Activated T-cell treated with anti-CD3 and anti-CD28 coated beads, Interleukin-2, amount 50 U/mL, for 72 hours (primary cell): ENCODE results near the gene P2RX4. TPM values are rescaled to one million over a fixed set of nuclear protein-coding genes. Genes with fewer than 3 reads are reported as not detected.
"Not testable (repeated sequence)": the region's sequence is repeated elsewhere in the genome, so short reads cannot be mapped to it uniquely, and the experiment has no call there.

Source experiments
- ATAC-seq, 2 donors: fragments of 150-1000 bp; cut with Tn5 transposase; replicated peaks in 1 of 2; 2 replicates each; pipeline ENCODE4 v1.10.0; 2021; ENCODE audit warnings: moderate library complexity in 2 of 2, mild to moderate bottlenecking in 1 of 2
- DNase-seq, 2 donors: peaks; one replicate each; pipeline ENCODE4 v3.0.0; 2021 to 2022; ENCODE audit warnings: mixed read lengths in 1 of 2
- H3K27ac Mint-ChIP-seq: one replicate; pipeline ENCODE4 v1.8.0; 2022; ENCODE audit warnings: mild to moderate bottlenecking, moderate library complexity, mixed read lengths
- H3K27me3 Mint-ChIP-seq: one replicate; pipeline ENCODE4 v1.8.0; 2022; ENCODE audit warnings: low read depth, mixed read lengths
- H3K36me3 Mint-ChIP-seq, 2 donors: one replicate each; pipeline ENCODE4 v1.8.0; 2022; ENCODE audit warnings: mixed read lengths in 2 of 2, mild to moderate bottlenecking in 1 of 2; ENCODE audit not compliant: insufficient read depth in 2 of 2
- H3K4me1 Mint-ChIP-seq: one replicate; pipeline ENCODE4 v1.8.0; 2022; ENCODE audit warnings: low read depth, mixed read lengths
- H3K4me3 Mint-ChIP-seq, 2 donors: one replicate each; pipeline ENCODE4 v1.8.0; 2022; ENCODE audit warnings: mild to moderate bottlenecking in 2 of 2, mixed read lengths in 2 of 2, moderate library complexity in 2 of 2
- H3K9me3 Mint-ChIP-seq, 2 donors: one replicate each; pipeline ENCODE4 v1.8.0; 2022; ENCODE audit warnings: mixed read lengths in 2 of 2
- total RNA-seq, 2 donors: library from RNA; stranded (reverse); gene quantifications; one replicate each; pipeline ENCODE4 v1.2.3, GENCODE V29; 2022

The P2RX4 gene
- 10 to 100 TPM; 29.7 to 35.1 TPM for total RNA-seq

GRCh38 chr12:121209624-121210572 is at the start of gene P2RX4:
TSS of gene P2RX4 (plus strand) at chr12:121210129. CDS start at chr12:121210165, 36 bp downstream.
- Mint-ChIP-seq H3K4me1 (peaks cover 24% of the 10 kb centered on the region), H3K9me3 (no peaks in the 10 kb centered on the region), H3K27me3 (no peaks in the 10 kb centered on the region), H3K27ac (peak within 1 kb of the TSS; percentile 85), H3K36me3 (no peaks in the 10 kb centered on the region), H3K4me3 (peak within 1 kb of the TSS; percentile 88 to 92)
- DNase-seq: peak; percentile 93 to 94
- peak; percentile 85 to 91 for ATAC-seq

- no peaks in the 10 kb centered on the region for H3K27me3 Mint-ChIP-seq
- ATAC-seq: no peak
- H3K4me1 Mint-ChIP-seq: no peaks in the 10 kb centered on the region
- H3K27ac Mint-ChIP-seq: no peak overlapping the region
- no peak overlapping the region for H3K4me3 Mint-ChIP-seq
- peaks cover 10 to 24% of the 10 kb centered on the region in 2 donors for H3K36me3 Mint-ChIP-seq
- peaks cover 4 to 9% of the 10 kb centered on the region in 2 donors for H3K9me3 Mint-ChIP-seq
- DNase-seq: no peak
Observed at GRCh38 chr12:121162384-121162783, 47.5 kb upstream of the P2RX4 start.

GRCh38 chr12:121162985-121163384 is 46.9 kb upstream of the P2RX4 start:
- DNase-seq (no peak), ATAC-seq (no peak)
- Mint-ChIP-seq H3K9me3 (peaks cover 3 to 7% of the 10 kb centered on the region in 2 donors), H3K4me1 (no peaks in the 10 kb centered on the region), H3K27me3 (no peaks in the 10 kb centered on the region), H3K27ac (no peak overlapping the region), H3K36me3 (peaks cover 8 to 20% of the 10 kb centered on the region in 2 donors), H3K4me3 (no peak overlapping the region)

GRCh38 chr12:121164839-121165238 is 45.1 kb upstream of the P2RX4 start:
- H3K9me3 Mint-ChIP-seq, H3K27me3 Mint-ChIP-seq, H3K4me3 Mint-ChIP-seq, ATAC-seq, H3K36me3 Mint-ChIP-seq, H3K27ac Mint-ChIP-seq, DNase-seq, H3K4me1 Mint-ChIP-seq: not testable (repeated sequence)

- Mint-ChIP-seq H3K9me3 (no peaks in the 10 kb centered on the region), H3K36me3 (peaks cover 1 to 8% of the 10 kb centered on the region in 2 donors), H3K27ac (no peak overlapping the region), H3K4me3 (no peak overlapping the region), H3K4me1 (no peaks in the 10 kb centered on the region), H3K27me3 (no peaks in the 10 kb centered on the region)
- ATAC-seq (no peak), DNase-seq (no peak)
Observed at GRCh38 chr12:121165316-121165715, 44.6 kb upstream of the P2RX4 start.

GRCh38 chr12:121166356-121166755 is 43.6 kb upstream of the P2RX4 start:
- H3K4me1 Mint-ChIP-seq: no peaks in the 10 kb centered on the region
- no peak overlapping the region for H3K27ac Mint-ChIP-seq
- no peaks in the 10 kb centered on the region for H3K9me3 Mint-ChIP-seq
- ATAC-seq (no peak), DNase-seq (no peak)
- H3K4me3 Mint-ChIP-seq: no peak overlapping the region
- no peaks in the 10 kb centered on the region for H3K27me3 Mint-ChIP-seq
- H3K36me3 Mint-ChIP-seq: peaks cover 1 to 8% of the 10 kb centered on the region in 2 donors

- Mint-ChIP-seq H3K4me1 (no peaks in the 10 kb centered on the region), H3K4me3 (no peak overlapping the region), H3K36me3 (peaks cover 1 to 8% of the 10 kb centered on the region in 2 donors), H3K27me3 (no peaks in the 10 kb centered on the region), H3K9me3 (no peaks in the 10 kb centered on the region), H3K27ac (no peak overlapping the region)
- DNase-seq (no peak), ATAC-seq (no peak)
Observed at GRCh38 chr12:121167232-121167820, 42.6 kb upstream of the P2RX4 start.

GRCh38 chr12:121167951-121168350 is 42.0 kb upstream of the P2RX4 start:
- ATAC-seq (no peak), DNase-seq (no peak)
- H3K4me3 Mint-ChIP-seq: no peak overlapping the region
- peaks cover 1 to 8% of the 10 kb centered on the region in 2 donors for H3K36me3 Mint-ChIP-seq
- no peaks in the 10 kb centered on the region for H3K9me3 Mint-ChIP-seq
- H3K4me1 Mint-ChIP-seq: no peaks in the 10 kb centered on the region
- no peak overlapping the region for H3K27ac Mint-ChIP-seq
- no peaks in the 10 kb centered on the region for H3K27me3 Mint-ChIP-seq

GRCh38 chr12:121170151-121170550 is 39.8 kb upstream of the P2RX4 start:
- peaks cover 1 to 4% of the 10 kb centered on the region in 2 donors for H3K36me3 Mint-ChIP-seq
- no peak for DNase-seq
- no peaks in the 10 kb centered on the region for H3K9me3 Mint-ChIP-seq
- H3K4me1 Mint-ChIP-seq: no peaks in the 10 kb centered on the region
- no peak for ATAC-seq
- no peak overlapping the region for H3K27ac Mint-ChIP-seq
- H3K27me3 Mint-ChIP-seq: no peaks in the 10 kb centered on the region
- no peak overlapping the region for H3K4me3 Mint-ChIP-seq

GRCh38 chr12:121170611-121171260 is 39.2 kb upstream of the P2RX4 start:
- DNase-seq (no peak), ATAC-seq (peak in 1 of 2 donors; percentile 52)
- Mint-ChIP-seq H3K4me3 (no peak overlapping the region), H3K4me1 (no peaks in the 10 kb centered on the region), H3K27ac (no peak overlapping the region), H3K27me3 (no peaks in the 10 kb centered on the region), H3K36me3 (peaks cover 0 to under 1% of the 10 kb centered on the region in 2 donors), H3K9me3 (no peaks in the 10 kb centered on the region)

- no peaks in the 10 kb centered on the region for H3K4me1 Mint-ChIP-seq
- H3K27ac Mint-ChIP-seq: no peak overlapping the region
- no peaks in the 10 kb centered on the region for H3K27me3 Mint-ChIP-seq
- ATAC-seq (no peak), DNase-seq (no peak)
- no peak overlapping the region for H3K4me3 Mint-ChIP-seq
- no peaks in the 10 kb centered on the region for H3K9me3 Mint-ChIP-seq
- H3K36me3 Mint-ChIP-seq: peaks cover 1 to 2% of the 10 kb centered on the region in 2 donors
Observed at GRCh38 chr12:121172145-121172544, 37.8 kb upstream of the P2RX4 start.

- no peak overlapping the region for H3K27ac Mint-ChIP-seq
- H3K27me3 Mint-ChIP-seq: no peaks in the 10 kb centered on the region
- ATAC-seq (no peak), DNase-seq (no peak)
- H3K4me1 Mint-ChIP-seq: no peaks in the 10 kb centered on the region
- H3K9me3 Mint-ChIP-seq: no peaks in the 10 kb centered on the region
- no peak overlapping the region for H3K4me3 Mint-ChIP-seq
- H3K36me3 Mint-ChIP-seq: peaks cover 1 to 2% of the 10 kb centered on the region in 2 donors
Observed at GRCh38 chr12:121175383-121176119, 34.4 kb upstream of the P2RX4 start.
